Measurements from ENCODE around the gene KANSL3. TPM values are rescaled to one million over a fixed set of nuclear protein-coding genes. Genes with fewer than 3 reads are reported as not detected.

The KANSL3 gene
- total and polyA plus RNA-seq, 2 experiments from 2014 or later = 8.9 to 31.4 TPM

GRCh38 chr2:96546797-96547196 is 91.3 kb downstream of the KANSL3 start:
- peaks cover 8% of the 10 kb centered on the region; the same call in 1 of the 2 replicates for H3F3A ChIP-seq (replicated peaks; ENCODE audit: low read depth)
- H3K9me3 Mint-ChIP-seq = peaks cover 8% of the 10 kb centered on the region; the same call in 2 of the 3 replicates
- DNase-seq (ENCODE audit: low spot score) = no peak
- ATAC-seq = no peak
- H2AFZ ChIP-seq = no peak overlapping the region
- peaks cover 10% of the 10 kb centered on the region; the same call in 1 of the 2 replicates for H3K9me2 ChIP-seq (ENCODE audit: insufficient read depth)
- no peaks in the 10 kb centered on the region for H3K36me3 ChIP-seq (ENCODE audit: insufficient read depth)
- peaks cover 8% of the 10 kb centered on the region for H3K27me3 Mint-ChIP-seq (ENCODE audit: insufficient read depth, low read depth, poor library complexity)
- TF ChIP-seq JUNB (IDR thresholded peaks at IDR 0.05; ENCODE audit: unreplicated experiment) (no peak), ZNF114 (CRISPR knock-in tag; IDR thresholded peaks at IDR 0.05) (no peak), EZH2phosphoT487 (IDR thresholded peaks at IDR 0.05; ENCODE audit: unreplicated experiment) (no peak), ZNF331 (CRISPR knock-in tag; IDR thresholded peaks at IDR 0.05; ENCODE audit: low read depth) (no peak), NANOG (IDR thresholded peaks at IDR 0.05; ENCODE audit: borderline replicate concordance) (no peak), CREB1 (CRISPR knock-in tag; IDR thresholded peaks at IDR 0.05; ENCODE audit: low read depth) (no peak), POLR2AphosphoS5 (IDR thresholded peaks at IDR 0.05; ENCODE audit: low read depth) (no peak), STAT1 (IDR thresholded peaks at IDR 0.05; ENCODE audit: unreplicated experiment) (no peak)
- TF ChIP-seq, protein P1, sequence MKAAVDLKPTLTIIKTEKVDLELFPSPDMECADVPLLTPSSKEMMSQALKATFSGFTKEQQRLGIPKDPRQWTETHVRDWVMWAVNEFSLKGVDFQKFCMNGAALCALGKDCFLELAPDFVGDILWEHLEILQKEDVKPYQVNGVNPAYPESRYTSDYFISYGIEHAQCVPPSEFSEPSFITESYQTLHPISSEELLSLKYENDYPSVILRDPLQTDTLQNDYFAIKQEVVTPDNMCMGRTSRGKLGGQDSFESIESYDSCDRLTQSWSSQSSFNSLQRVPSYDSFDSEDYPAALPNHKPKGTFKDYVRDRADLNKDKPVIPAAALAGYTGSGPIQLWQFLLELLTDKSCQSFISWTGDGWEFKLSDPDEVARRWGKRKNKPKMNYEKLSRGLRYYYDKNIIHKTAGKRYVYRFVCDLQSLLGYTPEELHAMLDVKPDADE (IDR thresholded peaks at IDR 0.05) = no peak
- TF ChIP-seq, protein P2, sequence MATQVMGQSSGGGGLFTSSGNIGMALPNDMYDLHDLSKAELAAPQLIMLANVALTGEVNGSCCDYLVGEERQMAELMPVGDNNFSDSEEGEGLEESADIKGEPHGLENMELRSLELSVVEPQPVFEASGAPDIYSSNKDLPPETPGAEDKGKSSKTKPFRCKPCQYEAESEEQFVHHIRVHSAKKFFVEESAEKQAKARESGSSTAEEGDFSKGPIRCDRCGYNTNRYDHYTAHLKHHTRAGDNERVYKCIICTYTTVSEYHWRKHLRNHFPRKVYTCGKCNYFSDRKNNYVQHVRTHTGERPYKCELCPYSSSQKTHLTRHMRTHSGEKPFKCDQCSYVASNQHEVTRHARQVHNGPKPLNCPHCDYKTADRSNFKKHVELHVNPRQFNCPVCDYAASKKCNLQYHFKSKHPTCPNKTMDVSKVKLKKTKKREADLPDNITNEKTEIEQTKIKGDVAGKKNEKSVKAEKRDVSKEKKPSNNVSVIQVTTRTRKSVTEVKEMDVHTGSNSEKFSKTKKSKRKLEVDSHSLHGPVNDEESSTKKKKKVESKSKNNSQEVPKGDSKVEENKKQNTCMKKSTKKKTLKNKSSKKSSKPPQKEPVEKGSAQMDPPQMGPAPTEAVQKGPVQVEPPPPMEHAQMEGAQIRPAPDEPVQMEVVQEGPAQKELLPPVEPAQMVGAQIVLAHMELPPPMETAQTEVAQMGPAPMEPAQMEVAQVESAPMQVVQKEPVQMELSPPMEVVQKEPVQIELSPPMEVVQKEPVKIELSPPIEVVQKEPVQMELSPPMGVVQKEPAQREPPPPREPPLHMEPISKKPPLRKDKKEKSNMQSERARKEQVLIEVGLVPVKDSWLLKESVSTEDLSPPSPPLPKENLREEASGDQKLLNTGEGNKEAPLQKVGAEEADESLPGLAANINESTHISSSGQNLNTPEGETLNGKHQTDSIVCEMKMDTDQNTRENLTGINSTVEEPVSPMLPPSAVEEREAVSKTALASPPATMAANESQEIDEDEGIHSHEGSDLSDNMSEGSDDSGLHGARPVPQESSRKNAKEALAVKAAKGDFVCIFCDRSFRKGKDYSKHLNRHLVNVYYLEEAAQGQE (IDR thresholded peaks at IDR 0.05; ENCODE audit: unreplicated experiment) = no peak
- no peaks in the 10 kb centered on the region for H3K27me3 ChIP-seq (ENCODE audit: insufficient read depth)
- 0 out of 2 replicates have a peak overlapping the region, but pooled peaks have one; percentile 50 for H3K4me2 ChIP-seq
- no peak overlapping the region for H3K27ac Mint-ChIP-seq
- H3K4me3 Mint-ChIP-seq = no peak overlapping the region
- H4K20me1 ChIP-seq (replicated peaks; ENCODE audit: insufficient read depth) = no peaks in the 10 kb centered on the region
- peak overlapping the region; percentile 34; the same call in 1 of the 2 replicates for H3K4me3 ChIP-seq
- H3K36me3 Mint-ChIP-seq (ENCODE audit: low read depth) = peaks cover 22% of the 10 kb centered on the region
- peaks cover 11% of the 10 kb centered on the region for H3K4me1 ChIP-seq (ENCODE audit: insufficient read depth)
- peaks cover 24% of the 10 kb centered on the region for H3K4me1 Mint-ChIP-seq
- no peak overlapping the region for H3K27ac ChIP-seq (ENCODE audit: low read depth)
- H3K79me2 ChIP-seq (replicated peaks; ENCODE audit: insufficient read depth) = no peaks in the 10 kb centered on the region

DNA sequence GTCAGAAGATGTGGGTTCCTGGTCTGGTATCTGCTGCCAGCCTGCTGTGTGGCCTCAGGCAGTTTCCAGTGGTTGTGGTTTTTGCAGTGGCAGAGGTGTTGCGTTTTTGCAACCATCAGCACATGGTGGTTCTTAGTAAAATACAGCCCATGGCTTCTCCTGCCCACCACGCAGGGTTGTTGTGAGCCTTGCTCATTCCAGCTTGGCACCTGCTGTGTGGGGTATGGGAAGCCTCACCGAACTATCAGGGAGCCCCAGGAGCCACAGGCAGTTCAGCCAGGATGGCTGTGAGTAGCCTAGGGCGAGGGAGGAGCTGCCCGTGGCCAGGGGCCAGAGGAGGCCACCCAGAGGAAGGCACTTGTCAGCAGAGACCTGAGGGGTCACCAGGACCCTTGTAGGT is 91.8 kb downstream of the KANSL3 start:
- H2AFZ ChIP-seq = no peak overlapping the region
- H3K9me2 ChIP-seq (ENCODE audit: insufficient read depth) = peaks cover 10% of the 10 kb centered on the region; the same call in 1 of the 2 replicates
- no peaks in the 10 kb centered on the region for H3K27me3 ChIP-seq (ENCODE audit: insufficient read depth)
- Mint-ChIP-seq H3K9me3 (peaks cover 8% of the 10 kb centered on the region; the same call in 2 of the 3 replicates), H3K4me3 (peak overlapping the region; percentile 21; the same call in 1 of the 3 replicates), H3K36me3 (ENCODE audit: low read depth) (peaks cover 22% of the 10 kb centered on the region), H3K27me3 (ENCODE audit: insufficient read depth, low read depth, poor library complexity) (peaks cover 12% of the 10 kb centered on the region), H3K4me1 (peaks cover 27% of the 10 kb centered on the region), H3K27ac (no peak overlapping the region)
- H3K4me2 ChIP-seq = no peak overlapping the region
- DNase-seq (ENCODE audit: low spot score) (no peak), ATAC-seq (no peak)
- H3K4me1 ChIP-seq (ENCODE audit: insufficient read depth) = peaks cover 11% of the 10 kb centered on the region
- peaks cover 8% of the 10 kb centered on the region; the same call in 1 of the 2 replicates for H3F3A ChIP-seq (replicated peaks; ENCODE audit: low read depth)
- 0 out of 2 replicates have a peak, but pooled peaks cover 3% of the 10 kb centered on the region for H3K79me2 ChIP-seq (replicated peaks; ENCODE audit: insufficient read depth)
- no peak overlapping the region for H3K4me3 ChIP-seq
- H4K20me1 ChIP-seq (replicated peaks; ENCODE audit: insufficient read depth) = no peaks in the 10 kb centered on the region
- H3K36me3 ChIP-seq (ENCODE audit: insufficient read depth) = no peaks in the 10 kb centered on the region
- H3K27ac ChIP-seq (ENCODE audit: low read depth) = no peak overlapping the region
- TF ChIP-seq, protein P2 (IDR thresholded peaks at IDR 0.05; ENCODE audit: unreplicated experiment) = no peak
- TF ChIP-seq JUNB (IDR thresholded peaks at IDR 0.05; ENCODE audit: unreplicated experiment) (no peak), ZNF331 (CRISPR knock-in tag; IDR thresholded peaks at IDR 0.05; ENCODE audit: low read depth) (no peak), ZNF114 (CRISPR knock-in tag; IDR thresholded peaks at IDR 0.05) (no peak), NANOG (IDR thresholded peaks at IDR 0.05; ENCODE audit: borderline replicate concordance) (no peak), POLR2AphosphoS5 (IDR thresholded peaks at IDR 0.05; ENCODE audit: low read depth) (no peak), STAT1 (IDR thresholded peaks at IDR 0.05; ENCODE audit: unreplicated experiment) (no peak)
- TF ChIP-seq, protein P3, sequence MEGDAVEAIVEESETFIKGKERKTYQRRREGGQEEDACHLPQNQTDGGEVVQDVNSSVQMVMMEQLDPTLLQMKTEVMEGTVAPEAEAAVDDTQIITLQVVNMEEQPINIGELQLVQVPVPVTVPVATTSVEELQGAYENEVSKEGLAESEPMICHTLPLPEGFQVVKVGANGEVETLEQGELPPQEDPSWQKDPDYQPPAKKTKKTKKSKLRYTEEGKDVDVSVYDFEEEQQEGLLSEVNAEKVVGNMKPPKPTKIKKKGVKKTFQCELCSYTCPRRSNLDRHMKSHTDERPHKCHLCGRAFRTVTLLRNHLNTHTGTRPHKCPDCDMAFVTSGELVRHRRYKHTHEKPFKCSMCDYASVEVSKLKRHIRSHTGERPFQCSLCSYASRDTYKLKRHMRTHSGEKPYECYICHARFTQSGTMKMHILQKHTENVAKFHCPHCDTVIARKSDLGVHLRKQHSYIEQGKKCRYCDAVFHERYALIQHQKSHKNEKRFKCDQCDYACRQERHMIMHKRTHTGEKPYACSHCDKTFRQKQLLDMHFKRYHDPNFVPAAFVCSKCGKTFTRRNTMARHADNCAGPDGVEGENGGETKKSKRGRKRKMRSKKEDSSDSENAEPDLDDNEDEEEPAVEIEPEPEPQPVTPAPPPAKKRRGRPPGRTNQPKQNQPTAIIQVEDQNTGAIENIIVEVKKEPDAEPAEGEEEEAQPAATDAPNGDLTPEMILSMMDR (conservative IDR thresholded peaks at IDR 0.05; ENCODE audit: low read depth in 2 of 2) = no peak
